HG02623 (cell line): ENCODE data around the gene TSKU.
"Not testable (repeated sequence)": the region's sequence is repeated elsewhere in the genome, so short reads cannot be mapped to it uniquely, and the experiment has no call there.

Source experiments
- ATAC-seq: cut with Tn5 transposase; IDR thresholded peaks from one replicate; pipeline ENCODE4 v1.9.1; 2021; ENCODE audit warnings: moderate library complexity; ENCODE audit not compliant: unreplicated experiment

Gene TSKU

DNA sequence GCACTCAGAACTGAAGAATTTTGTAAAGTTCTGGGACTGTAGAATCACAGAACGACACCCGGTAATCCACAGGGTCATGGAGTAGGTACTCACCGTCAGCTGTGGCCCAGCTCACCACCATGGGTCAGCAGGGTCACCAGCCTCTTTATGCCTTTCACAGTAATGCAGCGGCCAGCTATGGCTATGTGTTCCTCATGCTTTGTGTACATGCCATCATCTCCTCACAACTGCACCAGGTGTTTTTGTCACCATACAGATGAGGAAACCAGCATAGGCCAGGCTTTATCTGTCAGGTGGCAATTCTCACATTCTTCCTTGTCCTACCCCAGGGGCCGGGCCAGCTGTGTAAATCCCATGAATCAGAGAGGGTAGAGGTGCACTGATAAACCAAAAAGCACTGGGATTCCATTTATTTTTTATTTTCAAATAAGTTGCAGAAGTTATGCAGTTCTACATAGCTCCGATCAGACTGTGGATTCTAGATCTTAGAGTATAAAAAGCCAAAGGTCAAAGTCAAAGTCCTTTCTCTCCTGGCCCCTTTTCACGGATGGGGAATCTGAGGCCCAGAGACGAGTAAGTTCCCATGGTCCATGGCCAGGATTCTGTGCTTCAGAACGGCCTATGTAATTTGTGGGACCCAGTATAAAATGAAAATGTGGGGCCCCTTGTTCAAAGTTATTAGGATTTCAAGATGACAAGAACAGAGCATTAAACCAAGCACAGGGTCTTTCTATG, 17.5 kb downstream of the TSKU start:
- no peak for ATAC-seq

DNA sequence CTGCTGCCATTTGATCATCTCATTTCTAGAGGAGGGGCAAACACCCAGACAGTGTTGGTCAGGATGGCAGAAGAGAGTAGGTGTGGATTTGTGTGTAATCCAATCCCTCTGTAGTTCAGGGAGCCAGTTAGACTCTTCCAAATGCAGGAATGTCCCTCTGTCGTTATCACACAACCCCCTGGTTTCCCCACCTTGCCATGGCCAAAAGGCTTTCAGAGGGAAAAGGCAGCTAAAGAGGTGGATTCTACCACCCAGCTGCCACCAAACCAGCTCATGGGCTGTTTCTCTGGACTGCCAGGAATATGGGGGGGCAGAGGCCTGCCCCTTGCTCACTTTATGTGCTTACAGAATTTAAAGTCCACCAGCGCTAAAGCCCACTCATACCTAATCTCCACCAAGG, 18.1 kb downstream of the TSKU start:
- no peak for ATAC-seq

DNA sequence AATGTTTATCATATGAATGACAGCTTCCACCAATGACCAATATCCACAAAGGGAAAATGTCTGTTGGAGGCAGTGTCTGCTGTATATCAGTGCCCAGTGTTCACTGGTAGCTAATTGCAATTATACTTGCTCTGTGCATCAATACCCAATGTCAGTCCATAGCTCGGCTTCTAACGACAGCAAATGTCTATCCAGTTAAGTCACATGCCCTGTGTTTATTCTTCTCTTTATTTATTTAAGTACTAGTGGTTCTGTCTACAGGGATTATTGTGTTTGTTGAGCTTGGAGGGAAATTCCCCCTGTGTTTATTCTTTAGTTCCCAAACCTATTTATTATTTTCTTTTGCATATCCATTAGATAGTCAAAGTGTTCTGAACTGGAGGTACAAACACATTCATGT, 18.6 kb downstream of the TSKU start:
- no peak for ATAC-seq

DNA sequence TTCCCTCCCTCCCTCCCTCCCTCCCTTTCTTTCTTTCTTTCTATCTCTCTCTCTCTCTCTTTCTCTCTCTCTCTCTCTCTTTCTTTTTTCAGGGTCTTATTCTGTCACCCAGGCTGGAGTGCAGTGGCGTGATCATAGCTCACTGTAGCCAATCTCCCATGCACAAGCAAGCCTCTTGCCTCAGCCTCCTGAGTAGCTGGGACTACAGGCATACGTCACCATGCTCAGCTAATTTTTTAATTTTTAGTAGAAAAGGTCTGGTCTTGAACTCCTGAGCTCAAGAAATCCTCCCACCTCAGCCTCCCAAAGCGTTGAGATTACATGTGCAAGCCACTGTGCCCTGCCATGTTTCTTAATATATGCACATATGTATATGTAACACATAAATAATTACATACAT, 19.0 kb downstream of the TSKU start:
- ATAC-seq = no peak

DNA sequence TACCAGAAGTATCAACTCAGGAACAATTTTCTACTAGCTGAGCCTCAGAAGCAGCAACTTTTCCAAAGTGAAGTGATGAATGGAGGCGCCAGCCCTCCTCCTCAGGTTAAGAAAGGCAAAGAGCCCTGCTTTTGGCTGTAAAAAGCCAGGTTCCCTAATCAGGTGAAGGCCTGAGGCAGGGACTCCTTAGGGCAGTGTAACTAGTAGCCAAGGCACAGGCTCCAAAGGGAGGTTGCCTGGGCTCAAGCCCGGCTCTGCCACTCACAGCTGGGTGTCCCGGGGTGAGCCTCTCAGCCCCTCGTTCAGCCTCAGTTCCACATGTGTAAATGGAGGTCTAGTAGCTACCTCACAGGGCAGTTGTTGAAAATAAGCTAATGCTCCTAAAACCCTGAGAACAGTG, 19.5 kb downstream of the TSKU start:
- no peak for ATAC-seq

DNA sequence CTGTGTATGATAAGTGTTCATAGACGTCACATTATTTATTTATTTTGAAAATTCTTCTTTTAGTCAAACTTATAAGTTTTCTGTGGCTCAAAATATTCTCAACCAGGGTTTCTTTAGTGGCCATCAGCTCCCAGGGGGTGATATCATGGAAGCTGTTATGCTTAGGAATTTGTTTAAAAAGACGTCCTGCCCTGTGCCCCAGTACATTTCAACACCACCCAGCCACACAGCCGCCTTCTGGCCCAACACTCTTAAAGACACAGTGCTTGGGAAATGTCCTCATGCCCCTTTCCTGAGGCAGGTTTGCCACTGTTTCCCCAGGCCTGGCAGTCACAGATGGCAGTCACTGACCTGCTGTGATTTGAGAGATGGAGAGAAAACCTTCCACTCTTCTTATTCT, 19.9 kb downstream of the TSKU start:
- no peak for ATAC-seq

DNA sequence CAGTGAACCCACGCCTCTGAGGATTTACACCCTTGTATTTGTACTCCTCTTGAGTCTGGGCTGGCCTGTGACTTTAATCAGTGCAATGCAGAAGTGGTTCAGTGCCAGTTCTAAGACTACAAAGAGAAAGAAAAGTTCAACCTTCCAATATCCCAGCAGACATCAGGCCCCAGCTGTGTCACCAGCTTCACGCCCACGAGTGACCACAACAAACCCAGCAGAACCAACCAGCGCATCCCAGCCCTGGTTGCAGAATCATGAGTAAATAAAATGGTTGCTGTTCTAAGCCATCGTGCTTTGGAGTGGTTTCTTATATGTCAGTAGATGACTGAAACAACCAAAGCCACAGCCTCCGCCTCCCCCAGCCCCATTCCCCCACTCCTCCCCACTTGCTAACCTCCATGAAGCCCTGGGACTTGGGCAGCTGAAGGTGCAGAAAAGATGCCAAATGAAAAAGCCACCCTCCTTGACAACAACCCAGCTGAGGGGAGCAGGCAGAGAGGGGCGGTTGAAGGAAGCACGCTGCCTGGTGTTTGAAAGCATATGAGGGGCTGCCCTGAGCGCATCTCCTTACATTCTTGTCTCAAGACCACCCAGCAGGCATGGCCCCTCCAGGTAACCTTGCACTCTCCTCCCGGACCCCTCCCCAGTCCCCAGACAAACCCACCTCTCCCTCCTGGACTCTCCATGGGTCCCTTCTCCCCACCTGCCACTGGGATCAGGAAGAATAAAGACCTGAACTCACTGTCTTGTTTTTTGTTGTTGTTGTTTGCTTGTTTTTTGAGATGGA, 20.9 kb downstream of the TSKU start:
- ATAC-seq = no peak

DNA sequence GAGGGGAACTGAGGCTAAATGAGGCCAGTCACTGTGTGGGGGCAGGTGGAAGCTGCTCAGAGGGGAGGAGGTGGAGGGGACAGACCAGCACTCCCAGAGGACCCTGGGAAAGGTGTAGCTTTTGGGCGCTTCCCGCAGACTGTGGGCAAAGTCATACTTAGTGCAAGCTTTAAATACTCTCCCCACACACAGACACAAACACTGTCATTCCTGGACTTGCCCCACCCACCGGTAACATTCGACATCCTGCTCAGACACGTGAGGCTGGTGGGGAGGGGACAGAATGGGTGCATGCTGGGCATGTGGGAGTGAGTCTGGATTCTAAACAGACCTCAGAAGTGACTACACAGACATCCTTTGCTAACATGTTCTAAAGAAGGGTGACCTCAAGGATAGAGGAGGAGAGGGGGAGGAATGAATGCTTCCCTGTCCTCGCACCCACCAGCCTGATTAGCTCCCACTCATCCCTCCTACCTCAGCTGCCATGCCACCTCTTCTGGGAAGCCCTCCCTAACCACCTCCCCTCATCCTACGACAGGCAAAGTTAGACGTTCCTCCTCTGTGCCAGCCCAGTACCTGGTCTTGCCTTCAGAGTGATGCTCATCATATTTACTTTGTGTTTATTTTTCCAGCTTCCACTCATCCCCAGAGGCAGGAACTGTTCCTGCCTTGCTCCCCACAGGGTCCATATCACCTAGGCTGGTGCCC, 22.2 kb downstream of the TSKU start:
- ATAC-seq = no peak

DNA sequence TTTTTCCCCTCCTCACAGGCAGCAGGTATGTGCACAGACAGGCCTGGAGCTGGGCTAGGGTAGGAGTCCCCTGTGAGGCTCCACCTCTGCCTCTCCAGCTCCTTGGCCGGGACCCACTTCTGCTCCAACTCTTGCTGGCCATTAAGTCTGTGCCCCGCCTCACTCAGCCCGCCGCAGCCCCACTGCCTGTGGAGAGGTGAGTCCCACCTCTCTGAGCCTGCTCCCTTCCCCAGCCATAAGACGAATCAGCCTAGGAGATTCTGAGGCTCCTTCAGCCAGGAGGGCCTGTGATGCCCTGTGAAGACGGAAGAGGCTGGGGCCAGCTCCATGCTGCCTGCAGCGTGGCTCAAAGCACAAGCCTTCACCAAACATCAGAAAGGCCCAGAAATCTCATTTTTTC, 23.0 kb downstream of the TSKU start:
- no peak for ATAC-seq

DNA sequence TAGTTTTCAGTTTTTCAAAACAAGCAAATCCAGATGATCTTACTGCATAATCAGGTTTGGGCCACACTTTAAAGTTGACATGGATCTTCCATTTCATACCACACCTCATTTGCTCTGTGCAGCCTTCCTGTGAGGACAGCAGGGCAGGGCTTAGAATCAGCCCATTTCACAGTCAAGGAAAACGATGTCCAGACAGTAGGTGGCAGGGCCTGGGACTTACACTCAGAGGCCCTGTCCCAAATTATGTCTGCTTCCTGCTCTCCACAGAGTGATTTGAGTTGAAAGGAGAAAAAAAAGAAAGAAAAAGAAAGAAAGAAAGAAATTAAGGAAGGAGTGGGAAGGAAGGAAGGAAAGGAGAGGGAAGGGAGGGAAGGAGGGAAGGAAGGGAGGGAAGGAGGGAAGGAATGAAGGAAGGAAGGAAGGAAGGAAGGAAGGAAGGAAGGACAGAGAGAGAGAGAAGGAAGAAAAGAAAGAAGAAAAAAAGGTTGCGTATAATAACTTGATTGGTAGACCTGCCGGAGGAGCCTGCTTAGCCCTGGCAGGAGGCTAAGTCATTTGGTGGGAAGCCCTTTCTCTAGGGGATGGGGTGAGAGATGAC, 23.6 kb downstream of the TSKU start:
- no peak for ATAC-seq

DNA sequence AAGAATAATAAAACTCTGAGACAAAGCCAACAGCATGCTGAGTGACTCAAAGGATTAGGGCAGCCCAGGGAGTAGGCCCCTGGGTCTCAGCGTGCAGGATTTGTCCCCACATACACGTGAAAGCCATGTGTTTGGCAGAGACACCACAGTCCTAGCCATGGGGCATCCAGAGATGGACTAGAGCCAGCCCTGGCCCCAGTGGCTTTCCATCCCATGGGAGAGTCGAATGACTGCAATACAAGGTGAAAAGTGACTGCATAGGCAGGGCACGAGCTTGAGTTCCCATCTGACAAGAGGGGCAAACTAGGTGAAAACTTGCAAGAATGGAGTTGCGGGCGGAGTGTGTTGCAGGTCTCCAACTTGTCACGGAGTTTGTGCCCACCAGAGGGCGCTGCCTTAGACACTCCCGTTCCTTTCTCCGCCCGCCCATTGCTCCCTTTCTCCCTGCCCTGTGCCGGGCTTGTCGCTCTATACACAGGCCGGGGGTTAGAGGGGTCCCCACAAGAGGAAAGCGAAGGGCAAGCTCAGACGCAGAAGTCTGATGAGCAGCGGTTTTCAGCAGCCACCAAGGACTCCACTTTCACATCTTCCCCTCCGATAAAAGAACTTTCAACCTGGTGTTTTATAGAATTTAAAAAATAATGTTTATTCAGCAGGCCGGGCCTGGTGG, 24.2 kb downstream of the TSKU start:
- peak; percentile 55 for ATAC-seq

DNA sequence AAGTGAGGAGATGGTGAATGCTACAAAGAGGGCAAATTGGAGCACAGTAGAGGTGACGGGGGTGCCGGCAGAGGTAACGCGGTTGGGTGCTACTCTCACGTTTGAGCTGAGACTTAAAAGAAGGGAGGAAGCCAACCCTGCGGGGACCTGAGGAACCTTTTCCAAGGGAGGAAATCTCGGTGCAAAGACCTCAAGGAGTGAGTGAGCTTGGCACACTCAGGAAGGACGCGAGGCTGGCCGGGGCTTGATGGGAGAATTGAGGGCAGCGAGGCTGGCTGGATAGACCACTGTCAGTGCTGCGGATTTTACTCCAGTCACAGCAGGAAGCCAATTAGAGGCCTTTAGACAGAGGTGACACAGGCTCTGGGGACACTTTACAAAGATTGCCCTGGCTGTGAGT, 25.0 kb downstream of the TSKU start:
- ATAC-seq = no peak

DNA sequence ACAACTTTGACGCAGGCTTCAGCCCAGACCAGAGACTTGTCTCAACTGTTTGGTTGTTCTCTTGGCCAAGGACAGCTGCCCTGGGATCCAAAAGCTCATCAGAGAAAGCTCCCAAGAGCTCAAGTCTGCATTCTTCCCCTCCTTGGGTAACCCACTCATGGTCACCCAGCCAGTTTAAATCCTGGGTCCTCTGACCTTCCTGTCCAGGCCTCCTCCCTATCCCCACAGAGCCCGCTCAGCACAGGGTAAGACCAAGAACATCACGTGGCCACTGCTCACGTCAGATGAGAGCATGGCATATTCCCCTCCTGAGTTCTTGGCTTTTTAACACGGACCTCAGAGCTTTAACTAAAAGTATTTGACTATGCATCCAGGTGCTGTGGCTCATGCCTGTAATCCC, 25.8 kb downstream of the TSKU start:
- ATAC-seq = no peak

DNA sequence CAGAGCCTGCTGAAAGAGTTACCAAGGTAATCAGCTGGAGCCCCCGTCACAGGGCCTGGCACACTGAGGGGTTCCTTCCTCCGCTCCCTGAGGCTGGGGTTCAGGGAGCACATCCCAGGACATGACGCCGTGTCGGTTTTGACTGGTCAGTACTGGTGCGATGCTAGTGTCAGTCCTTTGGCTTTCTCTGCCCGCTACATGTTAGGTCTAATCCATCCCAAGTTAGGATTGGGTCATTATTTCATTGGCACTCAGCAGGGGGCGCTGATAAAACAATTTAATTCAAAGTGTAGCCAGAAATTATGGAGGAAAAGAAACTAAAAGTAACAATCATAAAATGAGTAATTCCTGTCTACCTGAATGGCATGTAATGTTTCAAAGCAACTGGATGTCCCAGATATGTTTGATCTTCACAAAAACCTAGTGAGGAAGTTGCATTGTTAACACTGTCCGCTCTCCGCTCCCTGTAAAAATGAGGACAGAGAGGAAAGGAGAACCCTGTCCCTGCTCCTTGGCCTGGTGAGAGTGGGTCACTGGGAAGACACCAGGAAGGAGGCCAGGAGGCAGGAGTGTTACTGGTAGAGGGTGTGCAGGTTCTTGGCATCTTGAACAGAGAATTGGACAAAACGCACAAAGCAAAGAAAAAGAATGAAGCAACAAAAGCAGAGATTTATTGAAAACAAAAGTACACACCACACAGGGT, 27.1 kb downstream of the TSKU start:
- no peak for ATAC-seq

DNA sequence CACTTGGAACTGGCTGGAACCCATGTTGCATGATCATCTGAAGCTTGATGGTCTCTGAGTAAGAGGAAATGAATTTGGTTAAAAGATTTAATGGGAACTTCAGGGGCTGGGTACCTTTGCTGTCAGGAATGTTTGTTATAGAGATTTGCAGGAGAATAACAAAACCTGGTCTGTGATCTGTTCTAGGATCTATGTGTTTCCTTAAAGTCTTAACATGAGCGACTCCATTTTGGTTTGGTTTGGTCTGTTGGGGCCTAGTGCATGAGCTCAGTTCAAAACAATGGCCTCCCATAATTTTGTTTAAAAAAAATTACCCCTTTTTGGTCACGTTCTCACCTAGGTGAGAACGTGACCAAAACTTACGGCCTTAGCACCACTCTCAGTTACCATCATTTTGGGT, 28.1 kb downstream of the TSKU start:
- ATAC-seq = no peak

DNA sequence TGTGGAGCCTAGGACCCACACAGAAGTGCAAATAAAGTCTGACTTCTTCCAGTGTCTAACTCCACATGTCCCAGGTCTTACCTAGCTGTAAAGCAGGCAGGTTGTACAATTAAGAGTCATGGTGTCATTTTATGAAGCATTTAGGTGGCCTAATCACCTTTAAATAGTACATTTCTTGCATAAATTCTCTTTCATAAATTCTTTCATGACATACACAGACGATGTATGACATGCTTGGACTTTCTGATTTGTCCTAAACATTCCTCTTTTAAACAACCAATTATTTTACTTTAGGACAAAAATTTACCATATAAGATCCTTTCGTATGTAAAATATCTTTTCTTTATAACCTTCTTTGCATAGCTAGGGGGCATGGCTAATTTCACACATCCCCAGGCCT, 31.3 kb downstream of the TSKU start:
- no peak for ATAC-seq

DNA sequence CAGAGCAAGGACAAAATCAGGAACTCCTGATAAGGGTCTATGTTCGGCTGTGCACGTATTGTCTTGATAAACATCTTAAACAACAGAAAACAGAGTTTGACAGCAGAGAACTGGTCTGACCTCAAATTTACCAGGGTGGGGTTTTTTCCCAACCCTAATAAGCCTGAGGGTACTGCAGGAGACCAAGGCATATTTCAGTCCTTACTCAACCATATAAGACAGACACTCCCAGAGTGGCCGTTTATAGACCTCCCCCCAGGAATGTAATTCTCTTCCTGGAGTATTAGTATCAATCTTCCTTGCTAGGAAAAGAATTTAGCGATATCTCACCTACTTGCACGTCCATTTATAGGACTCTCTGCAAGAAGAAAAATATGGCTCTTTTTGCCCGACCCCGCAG, 32.5 kb downstream of the TSKU start:
- ATAC-seq = not testable (repeated sequence)

DNA sequence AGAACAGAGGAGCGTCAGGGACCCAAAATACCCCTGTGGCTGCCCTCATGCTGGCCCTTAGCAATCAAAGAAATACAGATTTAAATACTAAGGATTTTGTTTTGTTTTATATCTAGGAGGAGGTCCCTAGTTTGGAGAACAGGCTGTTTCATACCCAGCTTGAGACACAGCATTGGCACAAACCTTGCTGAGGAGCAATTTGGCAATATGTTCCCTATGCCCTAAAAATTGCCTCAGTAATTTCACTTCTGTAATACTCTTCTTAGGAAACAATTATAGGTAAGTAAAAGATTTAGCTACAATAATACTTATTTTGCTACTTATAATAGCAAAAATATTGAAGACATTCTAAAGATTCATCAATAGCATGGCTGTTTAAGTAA, 37.0 kb downstream of the TSKU start:
- no peak for ATAC-seq

DNA sequence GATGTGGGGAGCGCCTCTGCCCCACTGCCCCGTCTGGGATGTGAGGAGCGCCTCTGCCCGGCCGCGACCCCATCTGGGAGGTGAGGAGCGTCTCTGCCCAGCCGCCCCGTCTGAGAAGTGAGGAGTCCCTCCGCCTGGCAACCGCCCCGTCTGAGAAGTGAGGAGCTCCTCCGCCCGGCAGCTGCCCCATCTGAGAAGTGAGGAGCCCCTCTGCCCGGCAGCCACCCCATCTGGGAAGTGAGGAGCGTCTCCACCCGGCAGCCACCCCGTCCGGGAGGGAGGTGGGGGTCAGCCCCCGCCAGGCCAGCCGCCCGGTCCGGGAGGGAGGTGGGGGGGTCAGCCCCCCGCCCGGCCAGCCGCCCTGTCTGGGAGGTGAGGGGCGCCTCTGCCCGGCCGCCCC, 38.2 kb downstream of the TSKU start:
- ATAC-seq = not testable (repeated sequence)

DNA sequence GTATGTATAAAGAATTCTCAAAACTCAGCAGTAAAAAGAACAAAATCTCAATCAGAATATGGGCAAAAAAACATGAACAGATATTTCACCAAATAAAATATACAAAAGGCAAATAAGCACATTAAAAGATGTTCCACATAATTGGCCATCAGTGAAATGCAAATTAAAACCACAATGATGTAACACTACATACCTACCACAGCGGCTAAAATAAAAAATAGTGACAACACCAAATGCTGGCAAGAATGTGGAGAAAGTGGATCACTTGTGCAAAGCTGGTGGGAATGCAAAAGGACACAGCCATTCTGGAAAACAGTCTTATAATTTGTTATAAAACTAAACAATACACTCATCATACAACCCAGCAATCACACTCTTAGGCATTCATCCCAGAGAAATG, 39.2 kb downstream of the TSKU start:
- no peak for ATAC-seq
